Body of pancreas (tissue), 4 donors: ENCODE data around the gene GRIK4. TPM values are rescaled to one million over a fixed set of nuclear protein-coding genes. Genes with fewer than 3 reads are reported as not detected.

Experiments
- ATAC-seq: fragments of 150-250 bp; one replicate; pipeline ENCODE4 v1.9.1; 2016
- DNase-seq, 4 donors: peaks; one replicate each; pipeline ENCODE4 v3.0.0-alpha.2; 2019
- H3K27ac ChIP-seq, 4 donors: fragments of 200-600 bp; sonication (generic); 1 replicate in 3 of 4; 2 replicates in 1 of 4; pipeline versions ENCODE4 v1.5.1 to v1.6.1; 2016 to 2019; ENCODE audit warnings: mild to moderate bottlenecking in 1 of 4, mixed read lengths in 1 of 4, moderate library complexity in 1 of 4
- H3K27me3 ChIP-seq, 2 donors: fragments of 200-600 bp; sonication (generic); one replicate each; pipeline ENCODE4 v1.6.0; 2016; ENCODE audit warnings: mild to moderate bottlenecking in 1 of 2
- H3K36me3 ChIP-seq, 2 donors: fragments of 200-600 bp; sonication (generic); replicated peaks in 1 of 2; 2 replicates each; pipeline ENCODE4 v1.5.1; 2016; ENCODE audit warnings: low read depth in 2 of 2; ENCODE audit not compliant: insufficient read depth in 1 of 2
- H3K4me1 ChIP-seq: fragments of 200-600 bp; sonication (generic); one replicate; pipeline ENCODE4 v1.6.0; 2016
- H3K4me3 ChIP-seq, 2 donors: fragments of 200-600 bp; sonication (generic); 1 replicate in 1 of 2; 2 replicates in 1 of 2; pipeline ENCODE4 v1.5.1; 2016 to 2019
- H3K9me3 ChIP-seq, 3 donors: fragments of 200-600 bp; sonication (generic); 1 replicate in 2 of 3; 2 replicates in 1 of 3; pipeline ENCODE4 v1.5.1; 2016
- CTCF ChIP-seq, 7 experiments: fragments of 450-650 bp in 4 of 7; fragments of 200-600 bp in 3 of 7; sonication (generic) in 3 of 7; IDR thresholded peaks; one replicate each; pipeline ENCODE4 v1.5.1; 2016 to 2019; ENCODE audit warnings: antibody characterized with exemption in 7 of 7
- POLR2A ChIP-seq, 3 donors: fragments of 450-650 bp; IDR thresholded peaks; one replicate each; pipeline ENCODE4 v1.6.1; 2016; ENCODE audit warnings: antibody characterized with exemption in 3 of 3, mild to moderate bottlenecking in 2 of 3
- WGBS, 2 donors: methylation state at CpG; one replicate each; pipeline ENCODE4 v1.1.5; 2017; 5-methylcytosine and 5-hydroxymethylcytosine counted together
- intact Hi-C: fragments of 100-400 bp; cut with DNase I; formaldehyde crosslinking; loops from one replicate; pipeline ENCODE4 v1.15.1; 2023
- total RNA-seq, 2 donors: library from RNA; depleted of rRNA; stranded (reverse); fragments of >200 nt; gene quantifications; one replicate each; pipeline ENCODE4 v1.1.0, GENCODE V29; 2016

The GRIK4 gene
- total RNA-seq, 2 donors from 2014 or later = not detected

GRCh38 chr11:120839201-120839600 lies 327.7 kb downstream of the GRIK4 start:
- no peak for TF ChIP-seq CTCF (IDR thresholded peaks at IDR 0.05)
- no peak for TF ChIP-seq POLR2A (IDR thresholded peaks at IDR 0.05)
- Histone ChIP-seq H3K9me3 (no peaks in the 10 kb centered on the region), H3K36me3 (no peaks in the 10 kb centered on the region), H3K4me3 (no peak overlapping the region), H3K4me1 (no peaks in the 10 kb centered on the region), H3K27ac (no peak overlapping the region), H3K27me3 (no peaks in the 10 kb centered on the region)
- DNase-seq (no peak), ATAC-seq (no peak)
- intact Hi-C loops = no loop called here
- WGBS, 2 donors = 29 to 34% methylated on average over 3 of the region's 3 CpGs

- H3K4me1 ChIP-seq = no peaks in the 10 kb centered on the region
- DNase-seq (no peak), ATAC-seq (no peak)
- intact Hi-C loops = no loop called here
- H3K27ac ChIP-seq = no peak overlapping the region
- WGBS, 2 donors = 64% methylated on average over 6 of the region's 6 CpGs
- no peaks in the 10 kb centered on the region for H3K36me3 ChIP-seq
- no peaks in the 10 kb centered on the region for H3K27me3 ChIP-seq
- H3K9me3 ChIP-seq = no peaks in the 10 kb centered on the region
- TF ChIP-seq POLR2A (IDR thresholded peaks at IDR 0.05) (no peak), CTCF (IDR thresholded peaks at IDR 0.05) (no peak)
- no peak overlapping the region for H3K4me3 ChIP-seq
Measured at GRCh38 chr11:120839846-120840402, 328.4 kb downstream of the GRIK4 start.

GRCh38 chr11:120840661-120841060 lies 329.1 kb downstream of the GRIK4 start:
- no peaks in the 10 kb centered on the region for H3K9me3 ChIP-seq
- H3K4me1 ChIP-seq = no peaks in the 10 kb centered on the region
- 70 to 74% methylated on average over 1 of the region's 1 CpG for WGBS, 2 donors
- DNase-seq (no peak), ATAC-seq (no peak)
- no peak overlapping the region for H3K27ac ChIP-seq
- intact Hi-C loops = no loop called here
- no peaks in the 10 kb centered on the region for H3K27me3 ChIP-seq
- H3K4me3 ChIP-seq = no peak overlapping the region
- TF ChIP-seq POLR2A (IDR thresholded peaks at IDR 0.05) = no peak
- no peak for TF ChIP-seq CTCF (IDR thresholded peaks at IDR 0.05)
- no peaks in the 10 kb centered on the region for H3K36me3 ChIP-seq

GRCh38 chr11:120841074-120841473 lies 329.5 kb downstream of the GRIK4 start:
- Histone ChIP-seq H3K36me3 (no peaks in the 10 kb centered on the region), H3K4me1 (no peaks in the 10 kb centered on the region), H3K9me3 (no peaks in the 10 kb centered on the region), H3K27me3 (no peaks in the 10 kb centered on the region), H3K27ac (no peak overlapping the region), H3K4me3 (no peak overlapping the region)
- no peak for TF ChIP-seq CTCF (IDR thresholded peaks at IDR 0.05)
- TF ChIP-seq POLR2A (IDR thresholded peaks at IDR 0.05) = no peak
- DNase-seq (no peak), ATAC-seq (no peak)
- WGBS, 2 donors = 42 to 47% methylated on average over 2 of the region's 2 CpGs
- intact Hi-C loops = no loop called here

GRCh38 chr11:120842195-120842594 lies 330.6 kb downstream of the GRIK4 start:
- no peaks in the 10 kb centered on the region for H3K4me1 ChIP-seq
- H3K9me3 ChIP-seq = no peaks in the 10 kb centered on the region
- no peaks in the 10 kb centered on the region for H3K36me3 ChIP-seq
- ATAC-seq (no peak), DNase-seq (no peak)
- no peak overlapping the region for H3K27ac ChIP-seq
- intact Hi-C loops = no loop called here
- no peak for TF ChIP-seq POLR2A (IDR thresholded peaks at IDR 0.05)
- TF ChIP-seq CTCF (IDR thresholded peaks at IDR 0.05) = no peak
- H3K4me3 ChIP-seq = no peak overlapping the region
- 60 to 86% methylated on average over 1 of the region's 1 CpG for WGBS, 2 donors
- H3K27me3 ChIP-seq = no peaks in the 10 kb centered on the region
